ENCODE measurements around the gene PRKAA2. TPM values are rescaled to one million over a fixed set of nuclear protein-coding genes. Genes with fewer than 3 reads are reported as not detected.

Gene PRKAA2
- polyA plus RNA-seq (2012; ENCODE audit: insufficient read length, low read depth): 2.2 TPM

DNA sequence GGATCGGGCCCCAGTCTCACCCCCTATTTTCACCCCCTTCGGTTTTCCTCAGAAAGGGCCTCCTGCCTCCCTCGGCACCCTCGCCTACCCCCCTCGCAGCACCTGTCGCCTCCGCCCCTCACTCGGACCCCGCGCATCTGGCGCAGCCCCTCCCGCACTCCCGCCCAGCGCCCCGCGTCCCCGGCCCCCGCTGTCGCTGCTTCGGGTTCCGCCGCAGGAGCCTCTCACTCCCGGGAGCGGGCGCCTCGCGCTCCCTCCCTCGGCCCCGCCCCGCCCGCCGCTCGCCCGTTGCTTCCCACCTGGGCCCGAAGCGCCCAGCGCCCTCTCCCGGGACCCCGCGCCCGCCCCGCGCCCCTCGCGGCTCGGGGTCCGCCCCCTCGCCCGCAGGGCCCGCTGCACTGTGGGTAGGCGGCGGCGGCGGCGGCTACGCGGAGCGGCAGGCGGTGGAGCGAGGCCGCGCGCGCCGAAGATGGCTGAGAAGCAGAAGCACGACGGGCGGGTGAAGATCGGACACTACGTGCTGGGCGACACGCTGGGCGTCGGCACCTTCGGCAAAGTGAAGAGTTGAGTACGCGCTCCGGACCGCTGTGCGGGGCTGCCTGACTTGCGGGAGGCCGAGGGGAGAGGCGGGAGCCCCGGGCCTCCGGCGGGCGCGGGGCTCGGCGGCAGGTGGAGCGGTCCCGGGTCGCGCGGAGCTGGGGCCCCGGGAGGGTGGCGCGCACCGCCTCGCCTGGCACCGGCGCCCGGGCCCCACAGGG, at the start of gene PRKAA2:
PRKAA2 (plus strand) TSS at position 396 of the 758 bp plus-strand sequence; CDS start at position 470, 74 bp downstream.
- no peak for TF ChIP-seq FOXP2 (optimal IDR thresholded peaks at IDR 0.05; ENCODE audit: borderline replicate concordance, extremely low read depth, extremely low read length, insufficient read depth)
- TF ChIP-seq POLR2AphosphoS5 (IDR thresholded peaks at IDR 0.05; ENCODE audit: low read depth, low read length): no peak
- TF ChIP-seq SIN3A (IDR thresholded peaks at IDR 0.05; ENCODE audit: borderline replicate concordance, insufficient read depth, low read length): no peak
- TF ChIP-seq, protein P1, sequence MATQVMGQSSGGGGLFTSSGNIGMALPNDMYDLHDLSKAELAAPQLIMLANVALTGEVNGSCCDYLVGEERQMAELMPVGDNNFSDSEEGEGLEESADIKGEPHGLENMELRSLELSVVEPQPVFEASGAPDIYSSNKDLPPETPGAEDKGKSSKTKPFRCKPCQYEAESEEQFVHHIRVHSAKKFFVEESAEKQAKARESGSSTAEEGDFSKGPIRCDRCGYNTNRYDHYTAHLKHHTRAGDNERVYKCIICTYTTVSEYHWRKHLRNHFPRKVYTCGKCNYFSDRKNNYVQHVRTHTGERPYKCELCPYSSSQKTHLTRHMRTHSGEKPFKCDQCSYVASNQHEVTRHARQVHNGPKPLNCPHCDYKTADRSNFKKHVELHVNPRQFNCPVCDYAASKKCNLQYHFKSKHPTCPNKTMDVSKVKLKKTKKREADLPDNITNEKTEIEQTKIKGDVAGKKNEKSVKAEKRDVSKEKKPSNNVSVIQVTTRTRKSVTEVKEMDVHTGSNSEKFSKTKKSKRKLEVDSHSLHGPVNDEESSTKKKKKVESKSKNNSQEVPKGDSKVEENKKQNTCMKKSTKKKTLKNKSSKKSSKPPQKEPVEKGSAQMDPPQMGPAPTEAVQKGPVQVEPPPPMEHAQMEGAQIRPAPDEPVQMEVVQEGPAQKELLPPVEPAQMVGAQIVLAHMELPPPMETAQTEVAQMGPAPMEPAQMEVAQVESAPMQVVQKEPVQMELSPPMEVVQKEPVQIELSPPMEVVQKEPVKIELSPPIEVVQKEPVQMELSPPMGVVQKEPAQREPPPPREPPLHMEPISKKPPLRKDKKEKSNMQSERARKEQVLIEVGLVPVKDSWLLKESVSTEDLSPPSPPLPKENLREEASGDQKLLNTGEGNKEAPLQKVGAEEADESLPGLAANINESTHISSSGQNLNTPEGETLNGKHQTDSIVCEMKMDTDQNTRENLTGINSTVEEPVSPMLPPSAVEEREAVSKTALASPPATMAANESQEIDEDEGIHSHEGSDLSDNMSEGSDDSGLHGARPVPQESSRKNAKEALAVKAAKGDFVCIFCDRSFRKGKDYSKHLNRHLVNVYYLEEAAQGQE (IDR thresholded peaks at IDR 0.05; ENCODE audit: insufficient read depth in 1 of 2, low read depth in 2 of 2, low read length in 2 of 2): no peak

DNA sequence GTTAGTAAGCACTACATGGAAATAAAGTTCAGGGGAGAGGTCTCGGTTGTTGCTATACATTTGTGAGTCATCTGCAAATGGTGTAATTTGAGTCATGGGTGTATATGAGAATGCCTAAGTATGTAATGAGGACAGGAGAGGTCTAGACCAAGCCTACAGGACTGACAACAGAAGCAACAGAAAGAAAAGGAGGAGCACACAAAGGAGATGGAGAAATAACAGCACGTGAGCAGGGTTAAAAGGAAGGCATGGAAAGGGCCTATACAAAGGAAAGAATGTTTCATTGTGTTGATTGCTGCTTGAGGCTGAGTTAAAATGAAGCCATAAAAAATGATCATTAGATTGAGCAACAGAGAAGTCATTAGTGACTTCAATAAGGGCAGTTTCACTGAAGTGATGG, 28.0 kb upstream of the PRKAA2 start:
- TF ChIP-seq POLR2AphosphoS5 (IDR thresholded peaks at IDR 0.05; ENCODE audit: low read depth, low read length) (no peak), SIN3A (IDR thresholded peaks at IDR 0.05; ENCODE audit: borderline replicate concordance, insufficient read depth, low read length) (no peak), TAF1 (IDR thresholded peaks at IDR 0.05; ENCODE audit: borderline replicate concordance, insufficient read depth, low read length) (no peak), FOXP2 (optimal IDR thresholded peaks at IDR 0.05; ENCODE audit: borderline replicate concordance, extremely low read depth, extremely low read length, insufficient read depth) (no peak)
- TF ChIP-seq, protein P1 (IDR thresholded peaks at IDR 0.05; ENCODE audit: insufficient read depth in 1 of 2, low read depth in 2 of 2, low read length in 2 of 2): no peak

DNA sequence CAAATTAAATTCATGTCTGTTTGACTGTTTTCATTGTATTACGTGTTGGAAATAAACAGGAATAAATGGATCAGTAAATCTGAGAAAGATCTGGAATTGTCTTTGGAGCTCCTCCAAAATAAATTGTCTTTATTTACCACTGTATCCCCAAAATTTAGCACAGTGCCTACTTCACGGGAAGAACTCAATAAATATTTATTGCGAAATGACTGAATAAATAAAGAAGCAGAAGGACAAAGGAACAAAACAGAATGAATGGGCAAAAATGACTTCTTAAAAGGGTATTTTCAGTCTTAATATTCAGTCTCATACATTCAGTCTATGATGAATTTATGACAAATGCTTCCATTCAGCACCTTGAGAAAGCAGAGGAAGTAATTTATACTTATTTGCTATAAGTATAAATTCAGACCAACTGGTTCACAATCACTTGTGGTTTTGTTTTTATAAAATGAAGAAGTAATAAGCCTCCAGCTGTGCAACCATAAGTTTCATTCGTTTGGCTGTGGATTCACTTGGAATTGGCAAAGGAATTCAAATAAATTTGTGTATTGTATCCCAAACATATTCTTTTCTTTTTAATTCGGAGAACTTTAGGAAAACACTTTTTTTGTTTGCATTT, 19.2 kb upstream of the PRKAA2 start:
- TF ChIP-seq SIN3A (IDR thresholded peaks at IDR 0.05; ENCODE audit: borderline replicate concordance, insufficient read depth, low read length) (no peak), FOXP2 (optimal IDR thresholded peaks at IDR 0.05; ENCODE audit: borderline replicate concordance, extremely low read depth, extremely low read length, insufficient read depth) (no peak)

DNA sequence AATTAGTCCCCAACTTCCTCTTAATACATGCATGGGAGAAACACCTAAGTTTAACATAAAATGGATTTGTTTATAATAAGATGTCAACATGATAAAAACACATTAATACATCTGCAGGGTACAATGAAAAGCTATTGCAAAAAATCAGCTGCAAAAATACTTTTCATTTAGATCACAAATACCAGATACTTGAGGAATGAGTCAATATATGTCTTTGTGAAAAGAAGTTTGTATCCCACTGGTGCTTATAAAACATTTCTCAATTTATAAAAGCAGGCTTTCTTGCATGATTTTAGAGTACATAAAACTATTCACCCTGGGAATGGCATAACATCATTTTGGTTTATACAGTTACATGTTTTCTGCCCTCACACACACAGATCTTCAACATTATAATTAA, 18.6 kb upstream of the PRKAA2 start:
- TF ChIP-seq FOXP2 (optimal IDR thresholded peaks at IDR 0.05; ENCODE audit: borderline replicate concordance, extremely low read depth, extremely low read length, insufficient read depth) (no peak), SIN3A (IDR thresholded peaks at IDR 0.05; ENCODE audit: borderline replicate concordance, insufficient read depth, low read length) (no peak), TAF1 (IDR thresholded peaks at IDR 0.05; ENCODE audit: borderline replicate concordance, insufficient read depth, low read length) (no peak), POLR2AphosphoS5 (IDR thresholded peaks at IDR 0.05; ENCODE audit: low read depth, low read length) (no peak)
- TF ChIP-seq, protein P1 (IDR thresholded peaks at IDR 0.05; ENCODE audit: insufficient read depth in 1 of 2, low read depth in 2 of 2, low read length in 2 of 2): no peak

DNA sequence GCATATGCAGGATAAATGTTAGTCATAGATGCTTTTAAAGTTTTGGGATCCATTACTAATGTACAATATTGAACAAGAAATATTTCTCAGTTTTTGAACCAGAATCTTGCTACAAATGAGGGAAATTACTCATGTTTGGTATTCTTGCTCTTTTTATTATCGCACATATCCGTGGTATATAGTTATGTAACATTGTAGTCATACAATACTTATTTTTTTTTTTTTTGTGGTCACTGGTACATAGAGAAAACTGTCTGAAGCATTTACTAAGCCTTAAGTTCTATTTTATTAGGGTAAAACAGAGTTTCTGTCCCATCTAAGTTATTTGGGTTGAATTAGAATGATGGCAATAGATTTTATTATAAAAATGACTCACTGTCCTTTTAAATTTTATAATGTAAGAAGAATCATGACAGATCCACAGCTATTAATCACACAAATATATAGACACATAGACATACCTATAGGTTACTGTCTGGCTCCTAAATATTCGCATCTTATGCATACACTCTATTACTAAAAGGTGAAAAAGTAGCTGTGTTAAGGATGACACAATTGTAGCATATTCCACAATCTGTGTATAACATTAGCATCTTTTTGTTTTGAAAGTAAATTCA, 18.0 kb upstream of the PRKAA2 start:
- no peak for TF ChIP-seq POLR2AphosphoS5 (IDR thresholded peaks at IDR 0.05; ENCODE audit: low read depth, low read length)
- TF ChIP-seq, protein P1 (IDR thresholded peaks at IDR 0.05; ENCODE audit: insufficient read depth in 1 of 2, low read depth in 2 of 2, low read length in 2 of 2): no peak
- no peak for TF ChIP-seq SIN3A (IDR thresholded peaks at IDR 0.05; ENCODE audit: borderline replicate concordance, insufficient read depth, low read length)
- no peak for TF ChIP-seq FOXP2 (optimal IDR thresholded peaks at IDR 0.05; ENCODE audit: borderline replicate concordance, extremely low read depth, extremely low read length, insufficient read depth)
- TF ChIP-seq TAF1 (IDR thresholded peaks at IDR 0.05; ENCODE audit: borderline replicate concordance, insufficient read depth, low read length): no peak

All from PFSK-1 (cell line).